ENCODE data around the gene CYP4F12. TPM values are rescaled to one million over a fixed set of nuclear protein-coding genes. Genes with fewer than 3 reads are reported as not detected.

Gene CYP4F12
- total and polyA plus RNA-seq, 2 of the 4 experiments (the other 2 are of a cell fraction), result not detected

DNA sequence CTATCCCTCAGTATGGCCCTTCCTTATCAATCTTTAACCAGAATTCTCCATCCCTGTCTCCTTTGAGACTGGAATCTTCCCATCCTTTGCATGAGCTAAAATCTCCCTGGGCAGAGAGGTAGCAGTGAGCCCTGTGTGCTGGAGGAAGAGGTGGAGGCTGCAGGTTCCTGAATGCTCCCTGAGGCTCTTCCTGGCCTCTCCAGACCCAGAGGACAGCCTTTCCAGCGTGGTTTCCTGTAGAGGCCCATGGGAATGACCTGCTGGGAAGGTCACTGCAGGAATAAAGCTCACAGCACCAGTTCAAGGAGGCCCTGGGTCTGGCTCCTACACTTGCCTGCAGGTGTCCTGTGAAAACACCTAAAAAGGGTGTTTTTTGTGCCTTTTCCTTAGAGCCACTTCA is 59.5 kb downstream of the CYP4F12 start:
- H2BK5ac ChIP-seq (ENCODE audit: low read depth, low read length, poor library complexity, severe bottlenecking), result no peak overlapping the region
- H2BK120ac ChIP-seq (ENCODE audit: low read depth, low read length), result no peak overlapping the region
- no peaks in the 10 kb centered on the region for H3K27me3 ChIP-seq (ENCODE audit: control insufficient read depth, insufficient read depth, low read length)
- H3K27ac ChIP-seq (ENCODE audit: insufficient read depth, low read length), result no peak overlapping the region
- BruUV-seq (replicated peaks), result no TSS peak
- no peak for ATAC-seq (ENCODE audit: low read depth)
- in situ Hi-C loops (cut with MboI; ENCODE audit: low sequenced_read_pairs), result no loop called here
- H3K18ac ChIP-seq (ENCODE audit: low read depth, low read length), result no peak overlapping the region
- CTCF ChIA-PET, result no interaction called here
- no peaks in the 10 kb centered on the region for H3K9me1 ChIP-seq (ENCODE audit: insufficient read depth, low read length)
- no peak overlapping the region for H3K14ac ChIP-seq (replicated peaks; ENCODE audit: low read depth, low read length)
- POLR2A ChIA-PET (ENCODE audit: unreplicated experiment), result no interaction called here
- dilution Hi-C loops (cut with HindIII; ENCODE audit: low sequenced_read_pairs, unreplicated experiment), result no loop called here
- no peak for TF ChIP-seq MAZ (IDR thresholded peaks at IDR 0.05; ENCODE audit: borderline replicate concordance, low read depth, low read length)
- no peak for TF ChIP-seq RCOR1 (IDR thresholded peaks at IDR 0.05; ENCODE audit: insufficient replicate concordance, low read length)
- no peak for TF ChIP-seq ELK1 (IDR thresholded peaks at IDR 0.05; ENCODE audit: borderline replicate concordance, low read depth, low read length)
- TF ChIP-seq POLR2A (IDR thresholded peaks at IDR 0.05; ENCODE audit: low read depth, low read length), result no peak
- TF ChIP-seq MXI1 (IDR thresholded peaks at IDR 0.05; ENCODE audit: borderline replicate concordance, low read depth, low read length), result no peak
- TF ChIP-seq FOS (IDR thresholded peaks at IDR 0.05; ENCODE audit: low read depth, low read length), result no peak
- TF ChIP-seq SMC3 (IDR thresholded peaks at IDR 0.05; ENCODE audit: low read depth, low read length), result no peak
- no peak for TF ChIP-seq RAD21 (IDR thresholded peaks at IDR 0.05; ENCODE audit: low read length)
- no peak for TF ChIP-seq RFX5 (IDR thresholded peaks at IDR 0.05; ENCODE audit: low read depth, low read length)
- no peak for TF ChIP-seq CTCF (conservative IDR thresholded peaks at IDR 0.05; ENCODE audit: low read depth, low read length)
- TF ChIP-seq CEBPB (IDR thresholded peaks at IDR 0.05; ENCODE audit: low read depth, low read length), result no peak
- no peak for TF ChIP-seq NFE2L2 (IDR thresholded peaks at IDR 0.05; ENCODE audit: low read depth, low read length)
- WGBS, 2 experiments (ENCODE audit: extremely low coverage in 2 of 2, insufficient read length in 1 of 2), result no CpG with 5 or more reads among the region's 1 CpG
- no peak overlapping the region for H2AK9ac ChIP-seq (replicated peaks; ENCODE audit: low read depth, low read length, poor library complexity)
- no peak overlapping the region for H3K23ac ChIP-seq (ENCODE audit: low read depth, low read length)
- H4K5ac ChIP-seq (ENCODE audit: low read depth, low read length), result no peak overlapping the region
- no peak for DNase-seq
- H2BK20ac ChIP-seq (ENCODE audit: low read depth, low read length), result no peak overlapping the region
- H2BK15ac ChIP-seq (ENCODE audit: low read depth, low read length), result no peak overlapping the region
- no peak overlapping the region for H2AK5ac ChIP-seq (ENCODE audit: low read depth, low read length)
- H3K4me3 ChIP-seq (ENCODE audit: insufficient read depth, low read depth, low read length), result no peak overlapping the region
- H4K91ac ChIP-seq (ENCODE audit: insufficient read depth, low read depth, low read length), result no peak overlapping the region
- H4K20me1 ChIP-seq (ENCODE audit: insufficient read depth, low read length), result no peaks in the 10 kb centered on the region
- H3K36me3 ChIP-seq (ENCODE audit: control insufficient read depth, insufficient read depth, low read length), result no peaks in the 10 kb centered on the region
- H3K56ac ChIP-seq (ENCODE audit: extremely low read depth, insufficient read depth, low read length), result no peak overlapping the region
- no peak overlapping the region for H4K8ac ChIP-seq (ENCODE audit: low read depth in 2 of 2, low read length in 2 of 2)
- peaks cover 18% of the 10 kb centered on the region for H3K9me3 ChIP-seq (ENCODE audit: control insufficient read depth, insufficient read depth, low read length)
- intact Hi-C loops (cut with micrococcal nuclease), result no loop called here
- no peaks in the 10 kb centered on the region for H3K79me1 ChIP-seq (ENCODE audit: low read depth in 1 of 2, low read length in 2 of 2)
- H3K9ac ChIP-seq (ENCODE audit: low read depth, low read length), result no peak overlapping the region
- no peaks in the 10 kb centered on the region for H3K4me1 ChIP-seq (ENCODE audit: control insufficient read depth, insufficient read depth, low read length)
- no peak overlapping the region for H2AFZ ChIP-seq (replicated peaks; ENCODE audit: low read length, poor library complexity)
- no peak overlapping the region for H3K4me2 ChIP-seq (ENCODE audit: low read depth, low read length)
- no peak overlapping the region for H3K4ac ChIP-seq (ENCODE audit: low read depth, low read length)

Data from IMR-90 (cell line).